ENCODE measurements around the gene ADGRB3.

DNA sequence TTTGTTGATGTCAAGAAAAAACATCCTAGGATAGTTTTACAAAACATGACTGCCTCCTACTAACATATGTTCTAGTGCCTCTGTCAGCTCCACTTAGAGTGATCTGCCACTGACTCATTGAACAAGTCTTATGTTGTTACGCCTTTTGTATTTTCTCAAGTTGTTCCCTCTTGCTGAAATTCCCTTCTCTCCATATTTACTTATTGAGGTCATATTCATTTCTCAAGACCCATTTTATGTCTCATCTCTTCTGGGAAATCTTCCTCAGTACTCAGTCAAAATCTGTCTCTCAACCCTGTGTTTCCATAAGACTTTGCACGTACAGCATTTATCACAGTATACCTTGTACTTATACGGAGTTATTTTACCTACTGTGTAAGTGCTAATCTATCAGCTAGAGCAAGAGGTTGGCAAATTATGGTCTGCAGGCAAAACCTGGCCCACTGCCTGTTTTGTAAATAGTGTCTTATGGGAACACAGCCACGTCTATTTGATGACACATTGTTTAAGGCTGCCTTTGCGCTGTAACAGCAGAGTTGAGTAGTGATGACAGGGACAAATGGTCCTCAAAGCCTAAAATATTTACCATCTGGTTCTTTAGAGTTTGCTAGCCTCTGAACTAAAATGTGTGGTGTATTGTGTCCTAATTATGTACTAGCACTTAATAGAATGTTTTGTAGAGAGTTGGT lies 83.4 kb downstream of the ADGRB3 start:
- TF ChIP-seq, protein P1, sequence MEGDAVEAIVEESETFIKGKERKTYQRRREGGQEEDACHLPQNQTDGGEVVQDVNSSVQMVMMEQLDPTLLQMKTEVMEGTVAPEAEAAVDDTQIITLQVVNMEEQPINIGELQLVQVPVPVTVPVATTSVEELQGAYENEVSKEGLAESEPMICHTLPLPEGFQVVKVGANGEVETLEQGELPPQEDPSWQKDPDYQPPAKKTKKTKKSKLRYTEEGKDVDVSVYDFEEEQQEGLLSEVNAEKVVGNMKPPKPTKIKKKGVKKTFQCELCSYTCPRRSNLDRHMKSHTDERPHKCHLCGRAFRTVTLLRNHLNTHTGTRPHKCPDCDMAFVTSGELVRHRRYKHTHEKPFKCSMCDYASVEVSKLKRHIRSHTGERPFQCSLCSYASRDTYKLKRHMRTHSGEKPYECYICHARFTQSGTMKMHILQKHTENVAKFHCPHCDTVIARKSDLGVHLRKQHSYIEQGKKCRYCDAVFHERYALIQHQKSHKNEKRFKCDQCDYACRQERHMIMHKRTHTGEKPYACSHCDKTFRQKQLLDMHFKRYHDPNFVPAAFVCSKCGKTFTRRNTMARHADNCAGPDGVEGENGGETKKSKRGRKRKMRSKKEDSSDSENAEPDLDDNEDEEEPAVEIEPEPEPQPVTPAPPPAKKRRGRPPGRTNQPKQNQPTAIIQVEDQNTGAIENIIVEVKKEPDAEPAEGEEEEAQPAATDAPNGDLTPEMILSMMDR (IDR thresholded peaks at IDR 0.05) = no peak
- TF ChIP-seq SMC3 (IDR thresholded peaks at IDR 0.05) (no peak), POLR2AphosphoS2 (conservative IDR thresholded peaks at IDR 0.05; ENCODE audit: low read length) (no peak), ZFP36 (IDR thresholded peaks at IDR 0.05; ENCODE audit: borderline replicate concordance, partially characterized antibody) (no peak), BHLHE40 (IDR thresholded peaks at IDR 0.05; ENCODE audit: low read depth, low read length) (no peak), RARB (CRISPR knock-in tag; IDR thresholded peaks at IDR 0.05) (no peak), JUN (IDR thresholded peaks at IDR 0.05) (no peak), POLR2A (IDR thresholded peaks at IDR 0.05; ENCODE audit: low read length) (no peak), NR3C1 (IDR thresholded peaks at IDR 0.05) (no peak), GATA3 (IDR thresholded peaks at IDR 0.05; ENCODE audit: borderline replicate concordance) (no peak), FOSL2 (IDR thresholded peaks at IDR 0.05) (no peak), FOSL2 (CRISPR knock-in tag; IDR thresholded peaks at IDR 0.05) (no peak)
- TF ChIP-seq, protein P2, sequence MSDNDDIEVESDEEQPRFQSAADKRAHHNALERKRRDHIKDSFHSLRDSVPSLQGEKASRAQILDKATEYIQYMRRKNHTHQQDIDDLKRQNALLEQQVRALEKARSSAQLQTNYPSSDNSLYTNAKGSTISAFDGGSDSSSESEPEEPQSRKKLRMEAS (IDR thresholded peaks at IDR 0.05) = no peak
- TF ChIP-seq, protein P3, sequence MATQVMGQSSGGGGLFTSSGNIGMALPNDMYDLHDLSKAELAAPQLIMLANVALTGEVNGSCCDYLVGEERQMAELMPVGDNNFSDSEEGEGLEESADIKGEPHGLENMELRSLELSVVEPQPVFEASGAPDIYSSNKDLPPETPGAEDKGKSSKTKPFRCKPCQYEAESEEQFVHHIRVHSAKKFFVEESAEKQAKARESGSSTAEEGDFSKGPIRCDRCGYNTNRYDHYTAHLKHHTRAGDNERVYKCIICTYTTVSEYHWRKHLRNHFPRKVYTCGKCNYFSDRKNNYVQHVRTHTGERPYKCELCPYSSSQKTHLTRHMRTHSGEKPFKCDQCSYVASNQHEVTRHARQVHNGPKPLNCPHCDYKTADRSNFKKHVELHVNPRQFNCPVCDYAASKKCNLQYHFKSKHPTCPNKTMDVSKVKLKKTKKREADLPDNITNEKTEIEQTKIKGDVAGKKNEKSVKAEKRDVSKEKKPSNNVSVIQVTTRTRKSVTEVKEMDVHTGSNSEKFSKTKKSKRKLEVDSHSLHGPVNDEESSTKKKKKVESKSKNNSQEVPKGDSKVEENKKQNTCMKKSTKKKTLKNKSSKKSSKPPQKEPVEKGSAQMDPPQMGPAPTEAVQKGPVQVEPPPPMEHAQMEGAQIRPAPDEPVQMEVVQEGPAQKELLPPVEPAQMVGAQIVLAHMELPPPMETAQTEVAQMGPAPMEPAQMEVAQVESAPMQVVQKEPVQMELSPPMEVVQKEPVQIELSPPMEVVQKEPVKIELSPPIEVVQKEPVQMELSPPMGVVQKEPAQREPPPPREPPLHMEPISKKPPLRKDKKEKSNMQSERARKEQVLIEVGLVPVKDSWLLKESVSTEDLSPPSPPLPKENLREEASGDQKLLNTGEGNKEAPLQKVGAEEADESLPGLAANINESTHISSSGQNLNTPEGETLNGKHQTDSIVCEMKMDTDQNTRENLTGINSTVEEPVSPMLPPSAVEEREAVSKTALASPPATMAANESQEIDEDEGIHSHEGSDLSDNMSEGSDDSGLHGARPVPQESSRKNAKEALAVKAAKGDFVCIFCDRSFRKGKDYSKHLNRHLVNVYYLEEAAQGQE (IDR thresholded peaks at IDR 0.05) = no peak

All from A549 (cell line).